Liver (tissue), 9 donors: ENCODE data around the gene FAM168B. TPM values are rescaled to one million over a fixed set of nuclear protein-coding genes. Genes with fewer than 3 reads are reported as not detected.
A peak's percentile ranks its signal among the peaks of the same experiment; 100 is the strongest.

Source experiments
- DNase-seq: peaks from one replicate; pipeline ENCODE4 v3.0.0-alpha.2; 2017; ENCODE audit warnings: low spot score
- H3K27ac ChIP-seq, 2 donors: one replicate each; pipeline ENCODE4 v1.7.0; 2013; ENCODE audit warnings: inconsistent platforms in 2 of 2, low read length in 2 of 2, control low read depth in 1 of 2, low read depth in 1 of 2, mild to moderate bottlenecking in 1 of 2
- H3K27me3 ChIP-seq, 4 donors: one replicate each; pipeline versions ENCODE4 v1.6.1 to v1.7.0; 2013; ENCODE audit warnings: low read length in 3 of 4, inconsistent platforms in 1 of 4, mild to moderate bottlenecking in 1 of 4, moderate library complexity in 1 of 4; ENCODE audit not compliant: control insufficient read depth in 4 of 4, insufficient read depth in 4 of 4
- H3K36me3 ChIP-seq, 4 donors: one replicate each; pipeline versions ENCODE4 v1.6.1 to v1.7.0; 2013; ENCODE audit warnings: low read length in 3 of 4, mild to moderate bottlenecking in 3 of 4, low read depth in 1 of 4, moderate library complexity in 1 of 4; ENCODE audit not compliant: control insufficient read depth in 4 of 4, insufficient read depth in 3 of 4
- H3K4me1 ChIP-seq, 4 donors: one replicate each; pipeline versions ENCODE4 v1.6.1 to v1.7.0; 2013; ENCODE audit warnings: low read length in 3 of 4, mild to moderate bottlenecking in 3 of 4, moderate library complexity in 1 of 4; ENCODE audit not compliant: control insufficient read depth in 4 of 4, insufficient read depth in 4 of 4
- H3K4me3 ChIP-seq, 3 donors: one replicate each; pipeline versions ENCODE4 v1.6.1 to v1.7.0; 2013; ENCODE audit warnings: low read length in 3 of 3, control low read depth in 1 of 3, low read depth in 1 of 3, mild to moderate bottlenecking in 1 of 3
- H3K9ac ChIP-seq, 2 donors: one replicate each; pipeline ENCODE4 v1.7.0; 2013; ENCODE audit warnings: low read length in 2 of 2, mild to moderate bottlenecking in 2 of 2, moderate library complexity in 2 of 2, control low read depth in 1 of 2, low read depth in 1 of 2
- H3K9me3 ChIP-seq, 4 donors: one replicate each; pipeline versions ENCODE4 v1.6.1 to v1.7.0; 2013; ENCODE audit warnings: low read length in 3 of 4; ENCODE audit not compliant: control insufficient read depth in 4 of 4
- ATF3 ChIP-seq: IDR thresholded peaks from 2 replicates; pipeline ENCODE4 v1.6.1; 2016; ENCODE audit warnings: antibody characterized with exemption
- CTCF ChIP-seq: fragments of 150-350 bp; IDR thresholded peaks from 2 replicates; pipeline ENCODE4 v1.5.1; 2017; ENCODE audit warnings: improper control_type of control experiment, low read depth, low read length; ENCODE audit not compliant: missing input control
- EGR1 ChIP-seq, 2 donors: IDR thresholded peaks; 2 replicates each; pipeline ENCODE4 v1.6.1; 2016 to 2018; ENCODE audit warnings: antibody characterized with exemption in 2 of 2, low read depth in 2 of 2
- FOXA1 ChIP-seq: IDR thresholded peaks from 2 replicates; pipeline ENCODE4 v1.6.1; 2016; ENCODE audit warnings: antibody characterized with exemption
- FOXA2 ChIP-seq: IDR thresholded peaks from 2 replicates; pipeline ENCODE4 v1.6.1; 2016; ENCODE audit warnings: antibody characterized with exemption
- GABPA ChIP-seq, 2 donors: IDR thresholded peaks in 1 of 2; conservative IDR thresholded peaks in 1 of 2; 2 replicates each; pipeline ENCODE4 v1.6.1; 2016; ENCODE audit warnings: antibody characterized with exemption in 2 of 2, mild to moderate bottlenecking in 1 of 2, moderate library complexity in 1 of 2
- HNF4A ChIP-seq, 2 donors: conservative IDR thresholded peaks; 2 replicates each; pipeline ENCODE4 v1.6.1; 2016; ENCODE audit warnings: antibody characterized with exemption in 2 of 2, mild to moderate bottlenecking in 2 of 2
- HNF4G ChIP-seq: IDR thresholded peaks from 2 replicates; pipeline ENCODE4 v1.6.1; 2016; ENCODE audit warnings: antibody characterized with exemption
- JUND ChIP-seq, 2 donors: IDR thresholded peaks; 2 replicates each; pipeline ENCODE4 v1.6.1; 2016; ENCODE audit warnings: antibody characterized with exemption in 2 of 2
- NR2F2 ChIP-seq: IDR thresholded peaks from 2 replicates; pipeline ENCODE4 v1.6.1; 2016; ENCODE audit warnings: antibody characterized with exemption
- RAD21 ChIP-seq, 2 donors: IDR thresholded peaks; 2 replicates each; pipeline ENCODE4 v1.6.1; 2016; ENCODE audit warnings: antibody characterized with exemption in 2 of 2, mild to moderate bottlenecking in 2 of 2
- RXRA ChIP-seq, 2 donors: IDR thresholded peaks; 2 replicates each; pipeline ENCODE4 v1.6.1; 2017 to 2018; ENCODE audit warnings: antibody characterized with exemption in 2 of 2, mild to moderate bottlenecking in 1 of 2
- SP1 ChIP-seq: IDR thresholded peaks from 2 replicates; pipeline ENCODE4 v1.6.1; 2018; ENCODE audit warnings: antibody characterized with exemption, mild to moderate bottlenecking
- TAF1 ChIP-seq: conservative IDR thresholded peaks from 2 replicates; pipeline ENCODE4 v1.6.1; 2016; ENCODE audit warnings: antibody characterized with exemption, mild to moderate bottlenecking
- YY1 ChIP-seq: IDR thresholded peaks from 2 replicates; pipeline ENCODE4 v1.6.1; 2016; ENCODE audit warnings: antibody characterized with exemption, mild to moderate bottlenecking
- WGBS: extraction: QIAGEN DNeasy Blood & Tissue Kit; methylation state at CpG from one replicate; pipeline ENCODE4 v1.1.7; 2013; 5-methylcytosine and 5-hydroxymethylcytosine counted together
- polyA plus RNA-seq, 2 donors: library from polyadenylated mRNA; stranded (reverse) in 1 of 2; unstranded in 1 of 2; fragments of 200-250 nt in 1 of 2; fragments of >200 nt in 1 of 2; fragmentation: Nextera tagmentation in 1 of 2; extraction: Ambion mirVana in 1 of 2; gene quantifications; one replicate each; pipeline versions ENCODE4 v1.2.1 to v1.2.3, GENCODE V29; 2013 to 2015
- total RNA-seq, 2 donors: library from RNA; depleted of rRNA; stranded (reverse); fragments of >200 nt; gene quantifications; one replicate each; pipeline ENCODE4 v1.2.3, GENCODE V29; 2014
- TF ChIP-seq, protein P1 (sequence below): IDR thresholded peaks from 2 replicates; pipeline ENCODE4 v1.6.1; 2016; ENCODE audit warnings: antibody characterized with exemption
- TF ChIP-seq, protein P2 (sequence below): IDR thresholded peaks from 2 replicates; pipeline ENCODE4 v1.6.1; 2016; ENCODE audit warnings: antibody characterized with exemption, mild to moderate bottlenecking
- donor health status: healthy.
- donor health status: healthy.
- donor health status: healthy.
- donor health status: healthy.
- donor health status: healthy.

Gene FAM168B
- total RNA-seq (10 to 100 TPM; 32.4 to 62.3 TPM), polyA plus RNA-seq (10 to 100 TPM; 13.9 to 29.3 TPM)

DNA sequence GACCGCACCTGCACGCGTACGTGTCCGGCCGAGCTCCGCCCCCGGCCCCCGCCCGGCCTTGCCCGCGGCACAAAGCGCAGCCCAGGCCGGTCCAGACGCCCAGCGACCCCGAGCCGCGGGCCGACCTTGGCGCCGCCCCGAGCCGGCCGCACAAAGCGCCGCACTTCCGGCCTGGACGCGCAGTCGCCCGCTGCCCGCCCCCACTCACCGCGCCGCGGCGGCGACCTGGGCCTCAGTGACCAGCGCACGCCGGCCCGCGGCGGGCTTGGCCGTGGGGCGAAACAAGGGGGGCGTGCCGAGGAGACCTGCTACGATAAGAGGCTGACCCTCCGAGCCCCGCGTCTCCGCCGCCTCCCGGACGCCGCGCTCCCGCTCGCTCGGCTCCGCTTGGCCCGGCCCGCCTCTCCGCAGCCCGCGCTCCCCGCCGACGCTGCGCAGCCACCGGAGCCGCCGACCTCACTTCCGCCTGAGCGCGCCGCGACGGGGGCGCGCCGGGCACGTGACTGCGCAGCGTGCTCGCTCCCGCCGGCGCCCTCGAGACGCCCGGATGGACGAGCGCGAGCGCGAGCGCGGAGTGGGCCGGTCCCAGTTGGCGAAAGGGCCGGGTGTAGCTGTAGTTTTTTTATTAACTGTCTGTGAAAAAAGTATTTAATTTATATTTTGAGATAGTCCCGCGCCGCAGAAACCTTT lies at the start of gene FAM168B:
FAM168B (minus strand) TSS at position 455 of the 690 bp plus-strand sequence. CDS start 10,814 bp downstream, outside the sequence.
- WGBS, result 1% methylated on average over 107 of the region's 107 CpGs
- H3K9ac ChIP-seq, result peak within 1 kb of the TSS; percentile 98 to 99
- TF ChIP-seq EGR1 (IDR thresholded peaks at IDR 0.05; ENCODE audit: low read depth in 2 of 2) (no peak), HNF4G (no peak), SP1 (no peak), GABPA (IDR thresholded peaks at IDR 0.05 in 1 of 2, conservative IDR thresholded peaks at IDR 0.05 in 1 of 2) (no peak), RAD21 (IDR thresholded peaks at IDR 0.05) (no peak), JUND (IDR thresholded peaks at IDR 0.05) (no peak), FOXA2 (no peak), TAF1 (no peak), NR2F2 (no peak), FOXA1 (no peak), YY1 (no peak), RXRA (IDR thresholded peaks at IDR 0.05) (no peak), ATF3 (no peak), CTCF (no peak), HNF4A (conservative IDR thresholded peaks at IDR 0.05) (no peak)
- TF ChIP-seq, protein P1, sequence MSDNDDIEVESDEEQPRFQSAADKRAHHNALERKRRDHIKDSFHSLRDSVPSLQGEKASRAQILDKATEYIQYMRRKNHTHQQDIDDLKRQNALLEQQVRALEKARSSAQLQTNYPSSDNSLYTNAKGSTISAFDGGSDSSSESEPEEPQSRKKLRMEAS, result no peak
- TF ChIP-seq, protein P2, sequence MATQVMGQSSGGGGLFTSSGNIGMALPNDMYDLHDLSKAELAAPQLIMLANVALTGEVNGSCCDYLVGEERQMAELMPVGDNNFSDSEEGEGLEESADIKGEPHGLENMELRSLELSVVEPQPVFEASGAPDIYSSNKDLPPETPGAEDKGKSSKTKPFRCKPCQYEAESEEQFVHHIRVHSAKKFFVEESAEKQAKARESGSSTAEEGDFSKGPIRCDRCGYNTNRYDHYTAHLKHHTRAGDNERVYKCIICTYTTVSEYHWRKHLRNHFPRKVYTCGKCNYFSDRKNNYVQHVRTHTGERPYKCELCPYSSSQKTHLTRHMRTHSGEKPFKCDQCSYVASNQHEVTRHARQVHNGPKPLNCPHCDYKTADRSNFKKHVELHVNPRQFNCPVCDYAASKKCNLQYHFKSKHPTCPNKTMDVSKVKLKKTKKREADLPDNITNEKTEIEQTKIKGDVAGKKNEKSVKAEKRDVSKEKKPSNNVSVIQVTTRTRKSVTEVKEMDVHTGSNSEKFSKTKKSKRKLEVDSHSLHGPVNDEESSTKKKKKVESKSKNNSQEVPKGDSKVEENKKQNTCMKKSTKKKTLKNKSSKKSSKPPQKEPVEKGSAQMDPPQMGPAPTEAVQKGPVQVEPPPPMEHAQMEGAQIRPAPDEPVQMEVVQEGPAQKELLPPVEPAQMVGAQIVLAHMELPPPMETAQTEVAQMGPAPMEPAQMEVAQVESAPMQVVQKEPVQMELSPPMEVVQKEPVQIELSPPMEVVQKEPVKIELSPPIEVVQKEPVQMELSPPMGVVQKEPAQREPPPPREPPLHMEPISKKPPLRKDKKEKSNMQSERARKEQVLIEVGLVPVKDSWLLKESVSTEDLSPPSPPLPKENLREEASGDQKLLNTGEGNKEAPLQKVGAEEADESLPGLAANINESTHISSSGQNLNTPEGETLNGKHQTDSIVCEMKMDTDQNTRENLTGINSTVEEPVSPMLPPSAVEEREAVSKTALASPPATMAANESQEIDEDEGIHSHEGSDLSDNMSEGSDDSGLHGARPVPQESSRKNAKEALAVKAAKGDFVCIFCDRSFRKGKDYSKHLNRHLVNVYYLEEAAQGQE, result no peak
- H3K9me3 ChIP-seq, result no peaks in the 10 kb centered on the region
- peak within 1 kb of the TSS; percentile 88 to 96 for H3K27ac ChIP-seq
- H3K36me3 ChIP-seq, result peaks cover 2 to 7% (median 5%) of the 10 kb centered on the region in 4 donors
- H3K4me3 ChIP-seq, result peak within 1 kb of the TSS; percentile 85 to 97 (median 88)
- H3K27me3 ChIP-seq, result no peaks in the 10 kb centered on the region
- peaks cover 5 to 23% (median 10%) of the 10 kb centered on the region in 4 donors for H3K4me1 ChIP-seq
- peak; percentile 90 for DNase-seq

DNA sequence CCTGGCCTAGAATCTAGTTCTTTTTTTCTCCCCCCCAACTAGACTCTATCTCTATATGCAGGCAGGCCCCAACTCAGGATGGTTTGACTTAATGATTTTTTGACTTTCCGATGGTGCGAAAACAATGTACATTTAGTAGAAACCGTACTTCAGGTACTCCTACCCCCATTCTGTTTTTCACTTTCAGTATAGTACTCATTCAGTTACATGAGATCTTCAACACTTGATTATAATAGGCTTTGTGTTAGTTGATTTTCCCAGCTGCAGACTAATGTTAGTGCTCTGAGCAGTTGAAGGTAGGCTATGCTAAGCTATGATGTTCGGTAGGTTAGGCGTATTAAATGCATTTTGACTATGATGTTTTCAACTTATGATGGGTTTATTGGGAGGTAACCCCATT lies 49.6 kb upstream of the FAM168B start:
- over 99% methylated on average over 5 of the region's 5 CpGs for WGBS
- TF ChIP-seq, protein P1, result no peak
- TF ChIP-seq GABPA (IDR thresholded peaks at IDR 0.05 in 1 of 2, conservative IDR thresholded peaks at IDR 0.05 in 1 of 2) (no peak), YY1 (no peak), NR2F2 (no peak), FOXA1 (no peak), ATF3 (no peak), HNF4G (no peak), TAF1 (no peak), CTCF (no peak)
- TF ChIP-seq, protein P2, result no peak

More for the DNA sequence above, 49.6 kb upstream of the FAM168B start:
- H3K4me1 ChIP-seq, result no peaks in the 10 kb centered on the region
- DNase-seq, result no peak
- no peaks in the 10 kb centered on the region for H3K9me3 ChIP-seq
- peaks cover 11 to 55% (median 35%) of the 10 kb centered on the region in 4 donors for H3K36me3 ChIP-seq
- H3K27me3 ChIP-seq, result no peaks in the 10 kb centered on the region
- no peak overlapping the region for H3K9ac ChIP-seq
- no peak overlapping the region for H3K27ac ChIP-seq
- no peak overlapping the region for H3K4me3 ChIP-seq
